ENCODE measurements around the gene ANKS1B.

Gene ANKS1B

GRCh38 chr12:99981639-99982190, 3.0 kb downstream of the ANKS1B start:
- no peak for DNase-seq
- Mint-ChIP-seq H3K4me1 (peaks cover 11% of the 10 kb centered on the region), H3K9me3 (no peaks in the 10 kb centered on the region), H3K36me3 (no peaks in the 10 kb centered on the region), H3K27me3 (peaks cover 37% of the 10 kb centered on the region), H3K27ac (no peak overlapping the region), H3K4me3 (no peak overlapping the region)
- CTCF ChIA-PET, result no interaction called here

- Mint-ChIP-seq H3K4me1 (peaks cover 5% of the 10 kb centered on the region), H3K9me3 (no peaks in the 10 kb centered on the region), H3K27ac (no peak overlapping the region), H3K27me3 (peaks cover 18% of the 10 kb centered on the region), H3K4me3 (no peak overlapping the region), H3K36me3 (no peaks in the 10 kb centered on the region)
- CTCF ChIA-PET, result no interaction called here
- no peak for DNase-seq
These were observed 5.3 kb downstream of the ANKS1B start for GRCh38 chr12:99979471-99979870.

- no peak for DNase-seq
- no peaks in the 10 kb centered on the region for H3K36me3 Mint-ChIP-seq
- no peaks in the 10 kb centered on the region for H3K9me3 Mint-ChIP-seq
- H3K27ac Mint-ChIP-seq, result no peak overlapping the region
- H3K27me3 Mint-ChIP-seq, result peaks cover 5% of the 10 kb centered on the region
- no peak overlapping the region for H3K4me3 Mint-ChIP-seq
- H3K4me1 Mint-ChIP-seq, result no peaks in the 10 kb centered on the region
- CTCF ChIA-PET, result no interaction called here
These were observed 6.6 kb downstream of the ANKS1B start for GRCh38 chr12:99978152-99978551.

GRCh38 chr12:99977550-99977949, 7.2 kb downstream of the ANKS1B start:
- Mint-ChIP-seq H3K9me3 (no peaks in the 10 kb centered on the region), H3K27me3 (no peaks in the 10 kb centered on the region), H3K36me3 (no peaks in the 10 kb centered on the region), H3K4me1 (no peaks in the 10 kb centered on the region), H3K27ac (no peak overlapping the region), H3K4me3 (no peak overlapping the region)
- no peak for DNase-seq
- CTCF ChIA-PET, result no interaction called here

DNA sequence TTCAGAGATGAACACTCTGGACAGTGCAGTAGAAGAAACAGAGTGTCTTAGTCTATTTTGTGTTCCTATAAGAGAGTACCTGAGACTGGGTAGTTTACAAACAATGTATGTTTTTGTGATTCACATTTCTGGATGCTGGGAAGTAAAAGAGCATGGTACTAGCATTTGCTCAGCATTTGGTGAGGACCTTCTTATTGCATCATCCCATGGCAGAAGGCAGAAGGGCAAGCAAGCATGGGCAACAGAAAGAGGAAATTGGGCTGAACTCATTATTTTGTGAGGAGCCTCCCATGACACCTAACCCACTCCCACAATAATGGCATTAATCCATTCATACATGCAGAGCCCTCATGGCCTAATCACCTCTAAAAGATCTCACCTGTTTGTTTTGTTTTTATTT, 8.0 kb downstream of the ANKS1B start:
- no peak overlapping the region for H3K4me3 Mint-ChIP-seq
- CTCF ChIA-PET, result no interaction called here
- H3K4me1 Mint-ChIP-seq, result no peaks in the 10 kb centered on the region
- H3K36me3 Mint-ChIP-seq, result no peaks in the 10 kb centered on the region
- no peaks in the 10 kb centered on the region for H3K27me3 Mint-ChIP-seq
- no peak overlapping the region for H3K27ac Mint-ChIP-seq
- no peak for DNase-seq
- no peaks in the 10 kb centered on the region for H3K9me3 Mint-ChIP-seq

DNA sequence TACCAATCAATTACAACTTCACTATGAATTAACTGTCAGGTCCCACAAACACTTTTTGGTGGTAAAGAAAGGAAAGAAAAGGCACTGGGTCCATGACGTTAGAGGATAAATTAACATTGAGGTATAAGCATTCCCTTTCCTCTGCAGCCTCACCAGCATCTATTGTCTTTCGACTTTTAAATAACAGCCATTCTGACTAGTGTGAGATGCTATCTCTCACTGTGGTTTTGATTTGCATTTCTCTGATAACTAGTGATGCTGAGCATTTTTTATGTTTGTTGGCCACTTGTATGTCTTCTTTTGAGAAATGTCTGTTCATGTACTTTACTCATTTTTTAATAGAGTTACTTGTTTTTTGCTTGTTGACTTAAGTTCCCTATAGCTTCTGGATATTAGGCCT, 9.4 kb downstream of the ANKS1B start:
- no peaks in the 10 kb centered on the region for H3K36me3 Mint-ChIP-seq
- CTCF ChIA-PET, result no interaction called here
- no peak overlapping the region for H3K27ac Mint-ChIP-seq

GRCh38 chr12:99974146-99974545, 10.6 kb downstream of the ANKS1B start:
- H3K36me3 Mint-ChIP-seq, result no peaks in the 10 kb centered on the region
- H3K27me3 Mint-ChIP-seq, result no peaks in the 10 kb centered on the region
- H3K4me1 Mint-ChIP-seq, result no peaks in the 10 kb centered on the region
- DNase-seq, result no peak
- no peak overlapping the region for H3K4me3 Mint-ChIP-seq
- H3K9me3 Mint-ChIP-seq, result no peaks in the 10 kb centered on the region
- no peak overlapping the region for H3K27ac Mint-ChIP-seq
- CTCF ChIA-PET, result no interaction called here

More for the DNA sequence above, 9.4 kb downstream of the ANKS1B start:
- Mint-ChIP-seq H3K9me3 (no peaks in the 10 kb centered on the region), H3K4me3 (no peak overlapping the region), H3K4me1 (no peaks in the 10 kb centered on the region), H3K27me3 (no peaks in the 10 kb centered on the region)
- DNase-seq, result no peak

GRCh38 chr12:99966429-99966828, 18.3 kb downstream of the ANKS1B start:
- Mint-ChIP-seq H3K4me3 (no peak overlapping the region), H3K27me3 (no peaks in the 10 kb centered on the region), H3K9me3 (no peaks in the 10 kb centered on the region), H3K27ac (no peak overlapping the region), H3K36me3 (no peaks in the 10 kb centered on the region), H3K4me1 (no peaks in the 10 kb centered on the region)
- CTCF ChIA-PET, result no interaction called here
- DNase-seq, result no peak

DNA sequence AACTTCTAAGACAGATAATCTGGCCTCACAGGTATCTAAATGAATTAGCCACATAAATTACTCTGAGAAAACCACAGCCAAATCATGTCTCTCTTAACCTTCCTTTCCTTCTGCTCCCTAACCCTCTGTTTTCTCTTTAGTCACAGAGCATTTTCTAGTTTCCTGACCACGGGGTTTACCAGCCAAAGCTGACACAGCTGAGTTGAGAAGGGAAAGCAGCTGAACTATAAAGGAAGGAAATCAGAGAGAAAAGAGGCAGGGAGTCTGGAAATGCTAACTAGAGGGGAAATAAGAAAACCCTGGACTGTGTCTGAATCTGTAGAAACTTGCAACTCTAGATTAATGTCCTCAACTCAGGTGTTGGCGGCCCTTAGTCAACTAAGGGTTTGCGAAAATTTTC, 24.4 kb downstream of the ANKS1B start:
- no peaks in the 10 kb centered on the region for H3K27me3 Mint-ChIP-seq
- H3K4me1 Mint-ChIP-seq, result no peaks in the 10 kb centered on the region
- no peak for DNase-seq
- no peaks in the 10 kb centered on the region for H3K9me3 Mint-ChIP-seq
- no peak overlapping the region for H3K27ac Mint-ChIP-seq
- no peak overlapping the region for H3K4me3 Mint-ChIP-seq
- CTCF ChIA-PET, result no interaction called here
- H3K36me3 Mint-ChIP-seq, result no peaks in the 10 kb centered on the region

- Mint-ChIP-seq H3K4me3 (no peak overlapping the region), H3K4me1 (no peaks in the 10 kb centered on the region), H3K9me3 (no peaks in the 10 kb centered on the region), H3K27me3 (no peaks in the 10 kb centered on the region), H3K36me3 (no peaks in the 10 kb centered on the region), H3K27ac (no peak overlapping the region)
- no peak for DNase-seq
- CTCF ChIA-PET, result no interaction called here
These were observed 25.1 kb downstream of the ANKS1B start for GRCh38 chr12:99959549-99960170.

- no peaks in the 10 kb centered on the region for H3K9me3 Mint-ChIP-seq
- no peaks in the 10 kb centered on the region for H3K27me3 Mint-ChIP-seq
These were observed 26.8 kb downstream of the ANKS1B start for GRCh38 chr12:99957866-99958466.

DNA sequence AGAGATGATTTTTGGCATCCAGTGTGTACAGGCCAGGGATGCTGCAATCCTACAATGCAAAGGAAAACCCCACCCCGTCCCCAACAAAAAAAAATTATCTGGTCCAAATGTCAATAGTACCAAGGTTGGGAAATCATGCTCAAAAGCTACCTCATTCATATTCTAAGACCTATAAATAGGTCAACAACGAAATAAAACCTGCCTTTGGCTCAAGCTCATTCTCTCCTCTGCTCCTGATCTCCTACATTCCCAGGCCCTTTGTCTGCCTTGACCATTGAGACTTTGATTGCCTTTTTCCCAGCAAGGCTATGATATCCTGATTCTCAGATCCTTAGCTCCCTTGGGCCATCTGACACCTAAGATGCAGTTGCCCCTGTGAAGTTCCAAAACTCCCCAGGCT, 30.0 kb downstream of the ANKS1B start:
- H3K9me3 Mint-ChIP-seq, result no peaks in the 10 kb centered on the region
- CTCF ChIA-PET, result no interaction called here

More at GRCh38 chr12:99957866-99958466, 26.8 kb downstream of the ANKS1B start:
- DNase-seq, result no peak
- Mint-ChIP-seq H3K36me3 (no peaks in the 10 kb centered on the region), H3K27ac (no peak overlapping the region), H3K4me1 (no peaks in the 10 kb centered on the region), H3K4me3 (no peak overlapping the region)
- CTCF ChIA-PET, result no interaction called here

GRCh38 chr12:99948370-99948769, 36.4 kb downstream of the ANKS1B start:
- CTCF ChIA-PET, result no interaction called here
- H3K4me1 Mint-ChIP-seq, result no peaks in the 10 kb centered on the region
- no peak for DNase-seq
- no peak overlapping the region for H3K4me3 Mint-ChIP-seq
- no peaks in the 10 kb centered on the region for H3K36me3 Mint-ChIP-seq
- H3K9me3 Mint-ChIP-seq, result no peaks in the 10 kb centered on the region
- no peak overlapping the region for H3K27ac Mint-ChIP-seq
- H3K27me3 Mint-ChIP-seq, result no peaks in the 10 kb centered on the region

More for the DNA sequence above, 30.0 kb downstream of the ANKS1B start:
- Mint-ChIP-seq H3K36me3 (no peaks in the 10 kb centered on the region), H3K4me3 (no peak overlapping the region), H3K4me1 (no peaks in the 10 kb centered on the region), H3K27me3 (no peaks in the 10 kb centered on the region), H3K27ac (no peak overlapping the region)
- DNase-seq, result no peak

DNA sequence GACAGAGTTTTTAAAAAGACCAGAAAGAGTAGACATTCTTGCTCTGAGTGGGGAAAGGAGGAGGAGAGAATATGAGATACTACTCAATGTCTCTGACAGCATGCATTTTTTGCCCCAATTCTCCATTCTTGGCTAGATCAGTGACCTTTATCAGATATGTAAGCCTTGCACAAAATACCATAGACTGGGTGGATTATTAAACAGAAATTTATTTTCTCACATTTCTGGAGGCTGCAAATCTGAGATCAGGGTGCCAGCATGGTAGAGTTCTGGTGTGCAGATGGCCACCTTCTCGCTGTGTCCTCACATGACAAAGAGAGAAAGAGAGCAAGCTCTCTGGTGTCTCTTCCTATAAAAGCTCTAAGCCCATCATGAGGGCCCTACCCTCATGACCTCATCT, 38.6 kb downstream of the ANKS1B start:
- no peaks in the 10 kb centered on the region for H3K9me3 Mint-ChIP-seq
- H3K36me3 Mint-ChIP-seq, result no peaks in the 10 kb centered on the region
- DNase-seq, result no peak
- H3K4me3 Mint-ChIP-seq, result no peak overlapping the region
- no peaks in the 10 kb centered on the region for H3K27me3 Mint-ChIP-seq
- H3K27ac Mint-ChIP-seq, result no peak overlapping the region
- CTCF ChIA-PET, result no interaction called here
- no peaks in the 10 kb centered on the region for H3K4me1 Mint-ChIP-seq

DNA sequence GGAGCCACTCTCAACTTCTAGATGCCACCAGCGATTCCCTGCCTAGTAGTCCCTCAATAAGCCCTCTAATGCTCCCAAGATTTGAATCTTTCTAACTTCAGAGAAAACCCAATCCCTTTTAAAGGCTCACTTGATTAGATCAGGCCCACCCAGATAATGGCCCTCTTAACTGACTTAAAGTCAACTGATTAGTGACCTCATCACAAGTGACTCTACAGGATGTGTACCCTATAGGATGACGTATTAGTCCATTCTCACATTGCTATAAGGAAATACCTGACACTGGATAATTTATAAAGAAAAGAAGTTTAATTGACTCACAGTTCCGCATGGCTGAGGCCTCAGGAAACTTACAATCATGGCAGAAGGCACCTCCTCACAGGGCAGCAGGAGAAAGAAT, 49.1 kb downstream of the ANKS1B start:
- CTCF ChIA-PET, result no interaction called here
- no peak overlapping the region for H3K4me3 Mint-ChIP-seq
- H3K27me3 Mint-ChIP-seq, result no peaks in the 10 kb centered on the region
- DNase-seq, result no peak
- no peak overlapping the region for H3K27ac Mint-ChIP-seq
- no peaks in the 10 kb centered on the region for H3K4me1 Mint-ChIP-seq
- H3K36me3 Mint-ChIP-seq, result no peaks in the 10 kb centered on the region
- no peaks in the 10 kb centered on the region for H3K9me3 Mint-ChIP-seq

Data from activated naive CD4-positive, alpha-beta T cell treated with anti-CD3 and anti-CD28 coated beads, Interleukin-2, amount 10 ng/mL, durations not matched to agents 7 days and 5 days (primary cell).